A673 (cell line): ENCODE measurements around the gene KLHL30. TPM values are rescaled to one million over a fixed set of nuclear protein-coding genes. Genes with fewer than 3 reads are reported as not detected.
A peak's percentile ranks its signal among the peaks of the same experiment; 100 is the strongest.

Experiments used
- BruUV-seq: library from RNA; stranded (reverse); fragments of 400-500 nt; replicated peaks from 2 replicates; lab custom pipeline; 2021; lab: Mats Ljungman, UMichigan
- CTCF ChIA-PET: fragments of 300-600 bp; sonication (Branson Sonifier 250); formaldehyde crosslinking; loops from one replicate; lab custom pipeline; 2022; ENCODE audit warnings: antibody characterized with exemption; lab: Charles Lee
- POLR2A ChIA-PET: fragments of 300-600 bp; sonication (Branson Sonifier 250); formaldehyde crosslinking; loops from one replicate; lab custom pipeline; 2022; ENCODE audit warnings: antibody characterized with exemption; ENCODE audit not compliant: low non-redundant PET; lab: Charles Lee
- DNase-seq: peaks from one replicate; pipeline ENCODE4 v3.0.0-alpha.2; 2015; ENCODE audit warnings: low spot score
- H3K27ac ChIP-seq: fragments of 200-600 bp; sonication (generic); 2 replicates; pipeline ENCODE4 v1.5.1; 2016; ENCODE audit warnings: mixed run types, low read depth, mild to moderate bottlenecking, mixed read lengths, antibody characterized with exemption, low read length; ENCODE audit not compliant: poor library complexity, severe bottlenecking
- H3K27me3 ChIP-seq: fragments of 200-600 bp; sonication (generic); replicated peaks from 2 replicates; pipeline ENCODE4 v1.6.1; 2017; ENCODE audit warnings: mixed run types, low read depth, mild to moderate bottlenecking, mixed read lengths, antibody characterized with exemption, low read length; ENCODE audit not compliant: insufficient read depth, poor library complexity
- H3K36me3 ChIP-seq: fragments of 200-600 bp; sonication (generic); 2 replicates; pipeline ENCODE4 v1.6.1; 2016; ENCODE audit warnings: mixed run types, mild to moderate bottlenecking, mixed read lengths, antibody characterized with exemption, low read length; ENCODE audit not compliant: insufficient read depth, poor library complexity, severe bottlenecking
- H3K4me1 ChIP-seq: fragments of 200-600 bp; sonication (generic); 2 replicates; pipeline ENCODE4 v1.6.1; 2017; ENCODE audit warnings: mixed run types, mild to moderate bottlenecking, mixed read lengths, antibody characterized with exemption, low read length; ENCODE audit not compliant: insufficient read depth, poor library complexity, severe bottlenecking
- H3K4me3 ChIP-seq: fragments of 200-600 bp; sonication (generic); 2 replicates; pipeline ENCODE4 v1.5.1; 2016; ENCODE audit warnings: low read depth, mixed run types, mild to moderate bottlenecking, mixed read lengths, low read length; ENCODE audit not compliant: poor library complexity, severe bottlenecking
- H3K9me3 ChIP-seq: fragments of 200-600 bp; sonication (generic); 2 replicates; pipeline ENCODE4 v1.6.1; 2016; ENCODE audit warnings: mixed run types, low read depth, mild to moderate bottlenecking, mixed read lengths, antibody characterized with exemption, low read length; ENCODE audit not compliant: poor library complexity, severe bottlenecking
- CTCF ChIP-seq: fragments of 300-800, 200-600 bp; sonication (generic); conservative IDR thresholded peaks from 2 replicates; pipeline ENCODE4 v1.5.1; 2017; ENCODE audit warnings: low read depth, mild to moderate bottlenecking, antibody characterized with exemption, low read length, moderate library complexity, mixed read lengths
- EZH2 ChIP-seq: fragments of 200-600 bp; sonication (generic); IDR thresholded peaks from 2 replicates; pipeline ENCODE4 v1.6.1; 2017; ENCODE audit warnings: borderline replicate concordance, low read depth, mild to moderate bottlenecking, mixed read lengths, antibody characterized with exemption, low read length; ENCODE audit not compliant: poor library complexity, severe bottlenecking
- intact Hi-C: fragments of 100-400 bp; cut with micrococcal nuclease; formaldehyde crosslinking; loops from one replicate; pipeline ENCODE4 v1.10.0; 2022; ENCODE audit not compliant: unreplicated experiment
- total RNA-seq: library from RNA; stranded (reverse); gene quantifications from 2 replicates; pipeline ENCODE4 v1.2.3, GENCODE V29; 2021

KLHL30 gene
- total RNA-seq, 1 experiment from 2014 or later = not detected

- Histone ChIP-seq H3K9me3 (no peaks in the 10 kb centered on the region), H3K4me3 (no peak overlapping the region), H3K27ac (no peak overlapping the region), H3K36me3 (peaks cover 53% of the 10 kb centered on the region), H3K27me3 (no peaks in the 10 kb centered on the region), H3K4me1 (peaks cover 16% of the 10 kb centered on the region)
- DNase-seq = no peak
- intact Hi-C loops = no loop called here
- POLR2A ChIA-PET = no interaction called here
- CTCF ChIA-PET = no interaction called here
- no TSS peak for BruUV-seq
- TF ChIP-seq EZH2 (no peak), CTCF (no peak)
Measured at GRCh38 chr2:238172439-238172838, 34.0 kb downstream of the KLHL30 start.

- ChIA-PET POLR2A (no interaction called here), CTCF (no interaction called here)
- no peaks in the 10 kb centered on the region for H3K27me3 ChIP-seq
Measured at GRCh38 chr2:238173692-238174091, 35.2 kb downstream of the KLHL30 start.

GRCh38 chr2:238174291-238174690 lies 35.8 kb downstream of the KLHL30 start:
- no peaks in the 10 kb centered on the region for H3K27me3 ChIP-seq
- H3K4me3 ChIP-seq = no peak overlapping the region
- H3K9me3 ChIP-seq = no peaks in the 10 kb centered on the region
- no TSS peak for BruUV-seq
- ChIA-PET POLR2A (no interaction called here), CTCF (no interaction called here)
- intact Hi-C loops = no loop called here
- H3K4me1 ChIP-seq = peaks cover 11% of the 10 kb centered on the region
- no peak overlapping the region for H3K27ac ChIP-seq
- DNase-seq = no peak
- H3K36me3 ChIP-seq = peaks cover 66% of the 10 kb centered on the region
- TF ChIP-seq CTCF = no peak
- no peak for TF ChIP-seq EZH2

More at GRCh38 chr2:238173692-238174091, 35.2 kb downstream of the KLHL30 start:
- H3K27ac ChIP-seq = no peak overlapping the region
- DNase-seq = no peak
- TF ChIP-seq EZH2 = no peak
- TF ChIP-seq CTCF = peak; percentile 43; the same call in 1 of the 2 replicates
- no TSS peak for BruUV-seq
- H3K4me3 ChIP-seq = no peak overlapping the region
- peaks cover 16% of the 10 kb centered on the region for H3K4me1 ChIP-seq
- intact Hi-C loops = no loop called here
- H3K36me3 ChIP-seq = peaks cover 66% of the 10 kb centered on the region
- no peaks in the 10 kb centered on the region for H3K9me3 ChIP-seq
